Body of pancreas (tissue), 4 donors: ENCODE measurements around the gene CATSPERZ. TPM values are rescaled to one million over a fixed set of nuclear protein-coding genes. Genes with fewer than 3 reads are reported as not detected.

Experiments used
- ATAC-seq: fragments of 150-250 bp; one replicate; pipeline ENCODE4 v1.9.1; 2016
- DNase-seq, 4 donors: peaks; one replicate each; pipeline ENCODE4 v3.0.0-alpha.2; 2019
- H3K27ac ChIP-seq, 4 donors: fragments of 200-600 bp; sonication (generic); 1 replicate in 3 of 4; 2 replicates in 1 of 4; pipeline versions ENCODE4 v1.5.1 to v1.6.1; 2016 to 2019; ENCODE audit warnings: mild to moderate bottlenecking in 1 of 4, mixed read lengths in 1 of 4, moderate library complexity in 1 of 4
- H3K27me3 ChIP-seq, 2 donors: fragments of 200-600 bp; sonication (generic); one replicate each; pipeline ENCODE4 v1.6.0; 2016; ENCODE audit warnings: mild to moderate bottlenecking in 1 of 2
- H3K36me3 ChIP-seq, 2 donors: fragments of 200-600 bp; sonication (generic); replicated peaks in 1 of 2; 2 replicates each; pipeline ENCODE4 v1.5.1; 2016; ENCODE audit warnings: low read depth in 2 of 2; ENCODE audit not compliant: insufficient read depth in 1 of 2
- H3K4me1 ChIP-seq: fragments of 200-600 bp; sonication (generic); one replicate; pipeline ENCODE4 v1.6.0; 2016
- H3K4me3 ChIP-seq, 2 donors: fragments of 200-600 bp; sonication (generic); 1 replicate in 1 of 2; 2 replicates in 1 of 2; pipeline ENCODE4 v1.5.1; 2016 to 2019
- H3K9me3 ChIP-seq, 3 donors: fragments of 200-600 bp; sonication (generic); 1 replicate in 2 of 3; 2 replicates in 1 of 3; pipeline ENCODE4 v1.5.1; 2016
- CTCF ChIP-seq, 7 experiments: fragments of 450-650 bp in 4 of 7; fragments of 200-600 bp in 3 of 7; sonication (generic) in 3 of 7; IDR thresholded peaks; one replicate each; pipeline ENCODE4 v1.5.1; 2016 to 2019; ENCODE audit warnings: antibody characterized with exemption in 7 of 7
- POLR2A ChIP-seq, 3 donors: fragments of 450-650 bp; IDR thresholded peaks; one replicate each; pipeline ENCODE4 v1.6.1; 2016; ENCODE audit warnings: antibody characterized with exemption in 3 of 3, mild to moderate bottlenecking in 2 of 3
- WGBS, 2 donors: methylation state at CpG; one replicate each; pipeline ENCODE4 v1.1.5; 2017; 5-methylcytosine and 5-hydroxymethylcytosine counted together
- intact Hi-C: fragments of 100-400 bp; cut with DNase I; formaldehyde crosslinking; loops from one replicate; pipeline ENCODE4 v1.15.1; 2023
- total RNA-seq, 2 donors: library from RNA; depleted of rRNA; stranded (reverse); fragments of >200 nt; gene quantifications; one replicate each; pipeline ENCODE4 v1.1.0, GENCODE V29; 2016

The CATSPERZ gene
- total RNA-seq, 2 donors from 2014 or later = 2.3 TPM; not detected in 1

- intact Hi-C loops = no loop called here
- 0% methylated on average over 5 to 58 of the region's 58 CpGs for whole genome bisulfite sequencing, 2 donors
- peak overlapping the region; percentile 53 to 83 for H3K4me3 ChIP-seq
- H3K27ac ChIP-seq = peak overlapping the region; percentile 95 to 98 (median 96)
- H3K9me3 ChIP-seq = no peaks in the 10 kb centered on the region
- DNase-seq = peak; percentile 98 to 99 (median 98)
- H3K4me1 ChIP-seq = peaks cover 44% of the 10 kb centered on the region
- H3K36me3 ChIP-seq = no peaks in the 10 kb centered on the region
- no peaks in the 10 kb centered on the region for H3K27me3 ChIP-seq
- peak; percentile 86 for ATAC-seq
- TF ChIP-seq CTCF (IDR thresholded peaks at IDR 0.05) (peak in 3 of 7 experiments; percentile 22 to 29 (median 25)), POLR2A (IDR thresholded peaks at IDR 0.05) (peak in 2 of 3 donors; percentile 52 to 66)
Measured at GRCh38 chr11:64269540-64270220, 30.5 kb upstream of the CATSPERZ start.

GRCh38 chr11:64275031-64275800 lies 24.9 kb upstream of the CATSPERZ start:
- Histone ChIP-seq H3K27me3 (no peaks in the 10 kb centered on the region), H3K27ac (no peak overlapping the region), H3K4me1 (peaks cover 26% of the 10 kb centered on the region), H3K9me3 (no peaks in the 10 kb centered on the region), H3K36me3 (peaks cover 0 to 3% of the 10 kb centered on the region in 2 donors), H3K4me3 (no peak overlapping the region)
- DNase-seq (no peak), ATAC-seq (no peak)
- TF ChIP-seq CTCF (IDR thresholded peaks at IDR 0.05) = no peak
- no peak for TF ChIP-seq POLR2A (IDR thresholded peaks at IDR 0.05)
- 91 to 96% methylated on average over 9 to 15 of the region's 15 CpGs for WGBS, 2 donors
- intact Hi-C loops = no loop called here

GRCh38 chr11:64275841-64276240 lies 24.3 kb upstream of the CATSPERZ start:
- TF ChIP-seq CTCF (IDR thresholded peaks at IDR 0.05) (no peak), POLR2A (IDR thresholded peaks at IDR 0.05) (no peak)
- DNase-seq (no peak), ATAC-seq (no peak)
- Histone ChIP-seq H3K27ac (no peak overlapping the region), H3K36me3 (peaks cover 0 to 3% of the 10 kb centered on the region in 2 donors), H3K9me3 (no peaks in the 10 kb centered on the region), H3K4me3 (no peak overlapping the region), H3K27me3 (no peaks in the 10 kb centered on the region), H3K4me1 (peaks cover 26% of the 10 kb centered on the region)
- intact Hi-C loops = no loop called here
- 73 to 79% methylated on average over 2 of the region's 2 CpGs for WGBS, 2 donors

GRCh38 chr11:64276653-64277431 lies 23.3 kb upstream of the CATSPERZ start:
- H3K27ac ChIP-seq = no peak overlapping the region
- WGBS, 2 donors = 83 to 89% methylated on average over 8 to 17 of the region's 17 CpGs
- peaks cover 22% of the 10 kb centered on the region for H3K4me1 ChIP-seq
- H3K9me3 ChIP-seq = no peaks in the 10 kb centered on the region
- DNase-seq (no peak), ATAC-seq (no peak)
- intact Hi-C loops = no loop called here
- no peak overlapping the region for H3K4me3 ChIP-seq
- no peaks in the 10 kb centered on the region for H3K27me3 ChIP-seq
- TF ChIP-seq POLR2A (IDR thresholded peaks at IDR 0.05) (no peak), CTCF (IDR thresholded peaks at IDR 0.05) (no peak)
- peaks cover 0 to 3% of the 10 kb centered on the region in 2 donors for H3K36me3 ChIP-seq
